ENCODE measurements around the gene UBQLN2.

- TF ChIP-seq, protein P1, sequence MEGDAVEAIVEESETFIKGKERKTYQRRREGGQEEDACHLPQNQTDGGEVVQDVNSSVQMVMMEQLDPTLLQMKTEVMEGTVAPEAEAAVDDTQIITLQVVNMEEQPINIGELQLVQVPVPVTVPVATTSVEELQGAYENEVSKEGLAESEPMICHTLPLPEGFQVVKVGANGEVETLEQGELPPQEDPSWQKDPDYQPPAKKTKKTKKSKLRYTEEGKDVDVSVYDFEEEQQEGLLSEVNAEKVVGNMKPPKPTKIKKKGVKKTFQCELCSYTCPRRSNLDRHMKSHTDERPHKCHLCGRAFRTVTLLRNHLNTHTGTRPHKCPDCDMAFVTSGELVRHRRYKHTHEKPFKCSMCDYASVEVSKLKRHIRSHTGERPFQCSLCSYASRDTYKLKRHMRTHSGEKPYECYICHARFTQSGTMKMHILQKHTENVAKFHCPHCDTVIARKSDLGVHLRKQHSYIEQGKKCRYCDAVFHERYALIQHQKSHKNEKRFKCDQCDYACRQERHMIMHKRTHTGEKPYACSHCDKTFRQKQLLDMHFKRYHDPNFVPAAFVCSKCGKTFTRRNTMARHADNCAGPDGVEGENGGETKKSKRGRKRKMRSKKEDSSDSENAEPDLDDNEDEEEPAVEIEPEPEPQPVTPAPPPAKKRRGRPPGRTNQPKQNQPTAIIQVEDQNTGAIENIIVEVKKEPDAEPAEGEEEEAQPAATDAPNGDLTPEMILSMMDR (IDR thresholded peaks at IDR 0.05), result no peak
- TF ChIP-seq POLR2A (IDR thresholded peaks at IDR 0.05), result no peak
Measured at GRCh38 chrX:56564164-56564885, 898 bp downstream of the UBQLN2 start.
